SK-N-SH treated with all-trans-retinoic acid at 6 μM for 48 hours (cell line): ENCODE data around the gene MAML2.

Experiments used
- ATAC-seq: fragments of 200-7000 bp; cut with Tn5 transposase; 3 replicates; pipeline ENCODE4 v1.9.1; 2020; ENCODE audit warnings: mild to moderate bottlenecking, moderate library complexity
- BACH2 ChIP-seq: fragments of 250-450 bp; sonication (Bioruptor Pico); IDR thresholded peaks from 2 replicates; pipeline ENCODE4 v1.9.0; 2021; ENCODE audit warnings: mild to moderate bottlenecking, borderline replicate concordance
- CREB5 ChIP-seq: fragments of 250-450 bp; sonication (Bioruptor Pico); IDR thresholded peaks from 2 replicates; pipeline ENCODE4 v1.5.1; 2020; ENCODE audit warnings: low read depth, mild to moderate bottlenecking, moderate library complexity
- CSDC2 ChIP-seq: fragments of 250-450 bp; sonication (Bioruptor Pico); IDR thresholded peaks from 2 replicates; pipeline ENCODE4 v1.5.0; 2020; ENCODE audit warnings: mild to moderate bottlenecking, moderate library complexity
- CSRNP3 ChIP-seq: fragments of 250-450 bp; sonication (Bioruptor Pico); IDR thresholded peaks from 2 replicates; pipeline ENCODE4 v1.5.1; 2021; ENCODE audit warnings: mild to moderate bottlenecking, moderate library complexity
- ESRRG ChIP-seq: fragments of 250-450 bp; sonication (Bioruptor Pico); IDR thresholded peaks from 2 replicates; pipeline ENCODE4 v1.6.1; 2021; ENCODE audit warnings: mild to moderate bottlenecking
- GLIS3 ChIP-seq: fragments of 250-450 bp; sonication (Bioruptor Pico); IDR thresholded peaks from 2 replicates; pipeline ENCODE4 v1.5.0; 2020; ENCODE audit warnings: mild to moderate bottlenecking, moderate library complexity
- ISL1 ChIP-seq: fragments of 250-450 bp; sonication (Bioruptor Pico); IDR thresholded peaks from 2 replicates; pipeline ENCODE4 v2.1.2; 2022; ENCODE audit warnings: mild to moderate bottlenecking, moderate library complexity
- OSR1 ChIP-seq: fragments of 250-450 bp; sonication (Bioruptor Pico); IDR thresholded peaks from 2 replicates; pipeline ENCODE4 v1.8.0; 2022; ENCODE audit warnings: moderate library complexity, mild to moderate bottlenecking, inconsistent platforms
- PATZ1 ChIP-seq: fragments of 250-450 bp; sonication (Bioruptor Pico); IDR thresholded peaks from 2 replicates; pipeline ENCODE4 v1.8.0; 2020; ENCODE audit warnings: mild to moderate bottlenecking, moderate library complexity, borderline replicate concordance
- POU6F1 ChIP-seq: fragments of 250-450 bp; sonication (Bioruptor Pico); IDR thresholded peaks from 2 replicates; pipeline ENCODE4 v1.8.0; 2021; ENCODE audit warnings: low read depth, mild to moderate bottlenecking, moderate library complexity, borderline replicate concordance
- PPARA ChIP-seq: fragments of 250-450 bp; sonication (Bioruptor Pico); IDR thresholded peaks from 2 replicates; pipeline ENCODE4 v1.5.0; 2020; ENCODE audit warnings: mild to moderate bottlenecking, borderline replicate concordance
- RARB ChIP-seq: fragments of 250-450 bp; sonication (Bioruptor Pico); IDR thresholded peaks from 2 replicates; pipeline ENCODE4 v1.8.0; 2021; ENCODE audit warnings: mild to moderate bottlenecking, moderate library complexity
- SNAI2 ChIP-seq: fragments of 250-450 bp; sonication (Bioruptor Pico); IDR thresholded peaks from 2 replicates; pipeline ENCODE4 v1.5.0; 2020; ENCODE audit warnings: mild to moderate bottlenecking, moderate library complexity
- TCF4 ChIP-seq: fragments of 250-450 bp; sonication (Bioruptor Pico); IDR thresholded peaks from 2 replicates; pipeline ENCODE4 v1.8.0; 2021; ENCODE audit warnings: mild to moderate bottlenecking, moderate library complexity, borderline replicate concordance
- TOX ChIP-seq: fragments of 250-450 bp; sonication (Bioruptor Pico); IDR thresholded peaks from 2 replicates; pipeline ENCODE4 v1.8.0; 2021; ENCODE audit warnings: mild to moderate bottlenecking, moderate library complexity, borderline replicate concordance
- TSHZ2 ChIP-seq: fragments of 250-450 bp; sonication (Bioruptor Pico); IDR thresholded peaks from 2 replicates; pipeline ENCODE4 v1.5.0; 2020; ENCODE audit warnings: mild to moderate bottlenecking, moderate library complexity
- ZC3H10 ChIP-seq: fragments of 250-450 bp; sonication (Bioruptor Pico); IDR thresholded peaks from 2 replicates; pipeline ENCODE4 v1.5.1; 2021; ENCODE audit warnings: mild to moderate bottlenecking, moderate library complexity
- ZFP3 ChIP-seq: fragments of 250-450 bp; sonication (Bioruptor Pico); IDR thresholded peaks from 2 replicates; pipeline ENCODE4 v1.5.0; 2020; ENCODE audit warnings: mild to moderate bottlenecking, moderate library complexity
- ZFP30 ChIP-seq: fragments of 450-650 bp; formaldehyde crosslinking; IDR thresholded peaks from 2 replicates; pipeline ENCODE4 v1.5.0; 2022; ENCODE audit warnings: mild to moderate bottlenecking, moderate library complexity
- ZNF565 ChIP-seq: fragments of 450-650 bp; formaldehyde crosslinking; conservative IDR thresholded peaks from 2 replicates; pipeline ENCODE4 v1.5.0; 2020; ENCODE audit warnings: low read depth, mild to moderate bottlenecking, moderate library complexity

MAML2 gene

GRCh38 chr11:96062134-96062533 lies 280.9 kb downstream of the MAML2 start (continued):
- 0 out of 2 replicates have a peak, but pooled peaks have one; percentile 58 for TF ChIP-seq POU6F1 (CRISPR knock-in tag)
- TF ChIP-seq, all 23 proteins: peak for 7

- TF ChIP-seq TOX (CRISPR knock-in tag) = no peak
- TF ChIP-seq PPARA = no peak
- no peak for TF ChIP-seq RARB (CRISPR knock-in tag)
- no peak for TF ChIP-seq GLIS3 (CRISPR knock-in tag)
- TF ChIP-seq BACH2 = no peak
- TF ChIP-seq PATZ1 (CRISPR knock-in tag) = no peak
- TF ChIP-seq SNAI2 = no peak
- ATAC-seq = peak; percentile 45
Measured at GRCh38 chr11:96061730-96062129, 281.3 kb downstream of the MAML2 start.

GRCh38 chr11:96061069-96061468 lies 281.9 kb downstream of the MAML2 start:
- ATAC-seq = no peak
- TF ChIP-seq ZFP30 = no peak
- 0 out of 2 replicates have a peak, but pooled peaks have one; percentile 9 for TF ChIP-seq TOX (CRISPR knock-in tag)
- no peak for TF ChIP-seq ZFP3

GRCh38 chr11:96057502-96057901 lies 285.5 kb downstream of the MAML2 start:
- no peak for TF ChIP-seq ZNF565 (CRISPR knock-in tag)
- no peak for TF ChIP-seq TOX (CRISPR knock-in tag)
- no peak for TF ChIP-seq OSR1 (CRISPR knock-in tag)
- TF ChIP-seq ZFP30 = no peak
- TF ChIP-seq TSHZ2 (CRISPR knock-in tag) = no peak
- no peak for TF ChIP-seq ZC3H10 (CRISPR knock-in tag)
- no peak for TF ChIP-seq CREB5 (CRISPR knock-in tag)
- no peak for TF ChIP-seq PPARA
- no peak for TF ChIP-seq ISL1 (CRISPR knock-in tag)
- no peak for TF ChIP-seq CSDC2
- no peak for TF ChIP-seq RARB (CRISPR knock-in tag)
- no peak for TF ChIP-seq POU6F1 (CRISPR knock-in tag)
- TF ChIP-seq CSRNP3 (CRISPR knock-in tag) = no peak
- no peak for TF ChIP-seq ESRRG (CRISPR knock-in tag)
- TF ChIP-seq SNAI2 = no peak
- no peak for TF ChIP-seq BACH2
- TF ChIP-seq TCF4 (CRISPR knock-in tag) = no peak
- TF ChIP-seq, all 23 proteins: peak for 0
- ATAC-seq = no peak
